Measurements from ENCODE around the gene CLK3.

The CLK3 gene

GRCh38 chr15:74610302-74610951, 5.2 kb upstream of the CLK3 start:
- H3K4me3 ChIP-seq (ENCODE audit: low read length), result no peak overlapping the region
- TF ChIP-seq CTCF (IDR thresholded peaks at IDR 0.05; ENCODE audit: insufficient read depth, low read depth, low read length, missing control alignments), result no peak
- no peak for DNase-seq (ENCODE audit: low read depth)

- peak; percentile 60 for DNase-seq (ENCODE audit: low read depth)
- no peak for TF ChIP-seq CTCF (IDR thresholded peaks at IDR 0.05; ENCODE audit: insufficient read depth, low read depth, low read length, missing control alignments)
- no peak overlapping the region for H3K4me3 ChIP-seq (ENCODE audit: low read length)
These were observed 4.3 kb upstream of the CLK3 start for GRCh38 chr15:74611341-74611740.

GRCh38 chr15:74611834-74612233, 3.8 kb upstream of the CLK3 start:
- TF ChIP-seq CTCF (IDR thresholded peaks at IDR 0.05; ENCODE audit: insufficient read depth, low read depth, low read length, missing control alignments), result no peak
- H3K4me3 ChIP-seq (ENCODE audit: low read length), result no peak overlapping the region
- no peak for DNase-seq (ENCODE audit: low read depth)

- DNase-seq (ENCODE audit: low read depth), result no peak
- H3K4me3 ChIP-seq (ENCODE audit: low read length), result no peak overlapping the region
- TF ChIP-seq CTCF (IDR thresholded peaks at IDR 0.05; ENCODE audit: insufficient read depth, low read depth, low read length, missing control alignments), result no peak
These were observed 3.0 kb upstream of the CLK3 start for GRCh38 chr15:74612677-74613076.

GRCh38 chr15:74613089-74613952, 2.3 kb upstream of the CLK3 start:
- DNase-seq (ENCODE audit: low read depth), result no peak
- no peak for TF ChIP-seq CTCF (IDR thresholded peaks at IDR 0.05; ENCODE audit: insufficient read depth, low read depth, low read length, missing control alignments)
- no peak overlapping the region for H3K4me3 ChIP-seq (ENCODE audit: low read length)

- peak overlapping the region; percentile 99 for H3K4me3 ChIP-seq (ENCODE audit: low read length)
- no peak for DNase-seq (ENCODE audit: low read depth)
These were observed 1.5 kb upstream of the CLK3 start for GRCh38 chr15:74613953-74614743.

More at GRCh38 chr15:74613953-74614743, 1.5 kb upstream of the CLK3 start:
- TF ChIP-seq CTCF (IDR thresholded peaks at IDR 0.05; ENCODE audit: insufficient read depth, low read depth, low read length, missing control alignments), result no peak

Data from epithelial cell of esophagus (primary cell).